Medulla oblongata (tissue), 1 donor: ENCODE measurements around the gene NR1I2.

Experiments used
- DNase-seq: peaks from one replicate; pipeline ENCODE4 v3.0.0-alpha.2; 2015; ENCODE audit errors: extremely low spot score

The NR1I2 gene

GRCh38 chr3:119819806-119820205 lies 37.9 kb downstream of the NR1I2 start:
- DNase-seq: no peak

- DNase-seq: no peak
Measured at GRCh38 chr3:119825820-119826219, 43.9 kb downstream of the NR1I2 start.

GRCh38 chr3:119826711-119827608 lies 45.1 kb downstream of the NR1I2 start:
- no peak for DNase-seq

- DNase-seq: no peak
Measured at GRCh38 chr3:119829420-119829819, 47.5 kb downstream of the NR1I2 start.

- no peak for DNase-seq
Measured at GRCh38 chr3:119831022-119831421, 49.1 kb downstream of the NR1I2 start.

GRCh38 chr3:119831941-119832371 lies 50.1 kb downstream of the NR1I2 start:
- no peak for DNase-seq

DNA sequence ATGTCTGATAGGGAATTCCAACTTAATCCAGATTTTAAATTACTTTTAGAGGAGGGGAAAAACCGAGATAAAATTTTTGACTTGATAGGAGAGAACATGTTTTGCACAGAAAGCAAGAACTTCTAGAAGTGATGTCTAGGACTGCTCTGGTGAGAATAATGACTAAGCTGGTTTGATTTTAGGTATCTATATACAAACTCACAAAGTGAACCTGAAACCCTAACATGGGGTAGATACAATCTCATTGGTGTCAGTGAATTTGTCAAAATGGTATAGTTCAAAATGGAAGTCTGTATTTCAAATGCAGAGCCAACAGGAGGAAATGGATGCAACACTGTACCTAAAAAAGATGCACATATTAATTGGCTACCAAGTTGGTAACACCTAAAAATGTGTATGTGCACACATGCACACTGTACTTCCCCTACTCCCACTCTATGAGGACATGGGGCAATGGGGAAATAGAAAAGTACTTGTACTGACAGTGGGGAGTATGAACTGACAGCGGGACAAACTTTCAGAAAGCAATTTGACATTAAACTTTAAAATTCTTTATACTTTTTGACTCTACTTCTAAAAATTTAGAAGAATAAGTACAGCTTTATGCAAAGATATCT lies 53.0 kb downstream of the NR1I2 start:
- DNase-seq: no peak

DNA sequence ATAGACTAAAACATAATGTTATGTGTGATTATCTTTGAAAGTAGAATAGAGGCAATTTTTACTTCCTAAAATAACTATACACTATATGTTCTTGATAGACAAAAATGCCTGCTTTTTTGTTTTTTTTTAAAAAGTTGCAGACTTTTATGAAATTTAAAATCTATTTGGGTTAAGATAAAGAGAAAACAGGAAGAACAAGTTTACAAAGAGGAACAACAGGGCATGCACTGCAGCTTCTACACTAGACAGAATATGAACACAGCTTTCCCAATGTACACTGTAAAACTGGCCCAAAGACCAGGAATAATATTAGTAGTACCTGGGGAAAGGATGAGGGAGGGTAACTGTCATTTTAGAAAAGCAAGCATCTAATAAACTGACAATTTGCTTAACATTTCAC lies 53.7 kb downstream of the NR1I2 start:
- no peak for DNase-seq

GRCh38 chr3:119841808-119842471 lies 60.0 kb downstream of the NR1I2 start:
- no peak for DNase-seq

GRCh38 chr3:119849126-119849525 lies 67.2 kb downstream of the NR1I2 start:
- DNase-seq: no peak

DNA sequence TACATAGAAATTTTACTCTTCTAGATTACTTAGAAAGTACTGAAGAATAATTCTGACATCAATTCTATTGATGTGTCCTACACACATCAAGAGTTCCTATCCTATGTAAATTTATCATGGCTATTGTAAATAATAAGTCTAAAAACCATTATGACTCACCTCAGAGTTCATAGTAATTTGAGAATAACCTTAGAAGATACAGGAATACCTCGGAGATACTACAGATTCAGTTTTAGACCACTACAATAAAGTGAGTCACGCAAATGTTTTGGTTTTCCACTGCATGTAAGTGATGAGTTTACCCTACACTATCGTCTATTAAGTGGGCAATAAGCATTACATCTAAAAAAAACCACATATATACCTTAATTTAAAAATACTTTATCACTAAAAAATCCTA lies 74.8 kb downstream of the NR1I2 start:
- no peak for DNase-seq

- DNase-seq: no peak
Measured at GRCh38 chr3:119858957-119859356, 77.1 kb downstream of the NR1I2 start.

DNA sequence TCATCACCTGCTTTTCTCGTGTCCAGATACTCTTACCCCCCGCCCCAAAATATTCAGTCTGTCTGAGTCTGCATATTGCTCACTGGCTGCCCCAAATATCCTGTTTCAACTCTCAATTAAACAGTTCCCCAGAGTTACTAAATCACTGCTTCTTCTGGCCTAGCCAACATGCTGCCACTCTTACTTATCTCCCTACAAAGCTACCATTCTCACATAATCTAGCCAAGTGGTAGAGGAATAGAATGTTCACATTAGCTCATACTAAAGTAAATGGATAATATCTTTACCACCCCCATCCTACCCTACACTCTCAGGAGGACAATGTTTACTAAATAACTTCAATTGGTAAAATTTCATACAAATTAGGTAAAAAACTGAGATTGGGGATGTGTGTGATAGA lies 77.8 kb downstream of the NR1I2 start:
- no peak for DNase-seq

- no peak for DNase-seq
Measured at GRCh38 chr3:119861681-119862080, 79.8 kb downstream of the NR1I2 start.

- no peak for DNase-seq
Measured at GRCh38 chr3:119862616-119863015, 80.7 kb downstream of the NR1I2 start.

DNA sequence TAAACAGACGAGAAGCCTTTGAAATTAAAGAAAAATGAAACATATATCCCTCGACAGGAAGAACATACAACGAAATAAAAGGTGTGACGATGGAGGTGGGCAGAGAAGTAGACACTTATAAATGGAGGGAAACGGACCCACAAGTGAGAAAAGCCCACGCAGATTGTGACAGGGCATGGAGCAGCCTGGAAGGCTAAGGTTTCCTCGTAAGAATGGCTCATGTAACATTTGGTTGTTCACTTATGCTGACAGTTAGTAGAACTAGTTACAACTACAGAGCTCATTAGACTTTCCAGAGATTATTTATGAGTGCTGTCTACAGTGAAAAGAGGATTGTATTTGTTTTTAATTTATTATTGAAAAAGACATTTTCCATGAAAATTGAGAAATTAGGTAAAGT lies 82.6 kb downstream of the NR1I2 start:
- no peak for DNase-seq
